Stimulated activated CD4-positive, alpha-beta T cell treated with anti-CD3 and anti-CD28 coated beads, TNF-alpha, amount 100 ng/mL, for 48 hours (primary cell): ENCODE data around the gene ABHD17C.
"Not testable (repeated sequence)": the region's sequence is repeated elsewhere in the genome, so short reads cannot be mapped to it uniquely, and the experiment has no call there.

Experiments
- DNase-seq, 3 donors: peaks; one replicate each; pipeline ENCODE4 v3.0.0-alpha.2; 2020; ENCODE audit warnings: low read depth in 3 of 3

The ABHD17C gene

DNA sequence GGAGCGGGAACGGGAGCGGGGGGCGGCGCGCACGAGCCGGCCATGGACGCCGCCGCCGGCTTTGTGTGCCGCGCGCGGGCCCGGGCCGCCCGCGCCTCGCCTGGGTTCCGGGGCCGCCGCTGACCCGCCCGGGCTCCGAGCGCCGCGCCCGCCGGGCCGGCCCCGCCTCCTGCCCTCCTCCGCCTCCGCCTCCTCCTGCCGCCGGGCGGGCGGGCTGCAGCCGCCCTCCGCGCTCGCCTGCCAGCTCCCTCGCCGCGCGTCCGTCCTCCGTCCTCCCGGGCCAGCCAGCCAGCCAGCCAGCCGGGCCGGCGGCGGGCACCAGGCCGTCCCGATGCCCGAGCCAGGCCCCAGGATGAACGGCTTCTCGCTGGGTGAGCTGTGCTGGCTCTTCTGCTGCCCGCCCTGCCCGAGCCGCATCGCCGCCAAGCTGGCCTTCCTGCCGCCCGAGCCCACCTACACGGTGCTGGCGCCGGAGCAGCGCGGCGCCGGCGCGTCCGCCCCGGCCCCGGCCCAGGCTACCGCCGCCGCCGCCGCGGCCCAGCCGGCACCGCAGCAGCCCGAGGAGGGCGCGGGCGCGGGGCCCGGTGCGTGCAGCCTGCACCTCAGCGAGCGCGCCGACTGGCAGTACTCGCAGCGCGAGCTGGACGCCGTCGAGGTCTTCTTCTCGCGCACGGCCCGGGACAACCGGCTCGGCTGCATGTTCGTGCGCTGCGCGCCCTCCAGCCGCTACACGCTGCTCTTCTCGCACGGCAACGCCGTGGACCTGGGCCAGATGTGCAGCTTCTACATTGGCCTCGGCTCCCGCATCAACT lies at the start of gene ABHD17C:
TSS of gene ABHD17C (plus strand) at position 212 of the 812 bp plus-strand sequence. CDS start at position 332, 120 bp downstream.
- DNase-seq = peak in 1 of 3 donors; percentile 27

DNA sequence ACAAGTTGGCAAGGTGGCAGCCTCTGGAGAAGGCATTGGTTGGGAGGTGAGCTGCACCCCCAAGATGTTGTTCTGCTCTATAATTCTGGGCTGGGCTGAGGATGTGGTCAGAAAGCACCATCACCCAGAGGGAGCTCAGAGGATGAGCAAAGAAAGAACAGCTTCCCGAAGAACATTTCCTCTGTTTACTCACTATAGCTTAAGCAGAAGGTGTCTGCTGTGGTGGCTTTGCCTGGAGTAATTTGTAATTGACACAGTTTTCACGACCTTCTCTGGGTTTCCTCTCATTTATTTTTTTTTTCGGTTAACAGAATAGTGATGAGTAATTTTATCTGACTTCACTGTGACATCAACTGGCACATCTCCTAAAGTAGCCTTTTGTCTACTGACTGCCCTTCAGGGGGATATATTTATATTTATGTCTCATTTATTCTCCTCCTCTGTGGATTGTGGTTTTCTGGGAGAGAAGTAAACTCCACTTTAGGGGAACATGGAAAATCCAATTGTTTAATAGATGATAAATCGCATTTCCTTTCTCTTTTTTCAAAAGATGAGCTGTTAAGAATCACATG lies 49.5 kb upstream of the ABHD17C start:
- no peak for DNase-seq

DNA sequence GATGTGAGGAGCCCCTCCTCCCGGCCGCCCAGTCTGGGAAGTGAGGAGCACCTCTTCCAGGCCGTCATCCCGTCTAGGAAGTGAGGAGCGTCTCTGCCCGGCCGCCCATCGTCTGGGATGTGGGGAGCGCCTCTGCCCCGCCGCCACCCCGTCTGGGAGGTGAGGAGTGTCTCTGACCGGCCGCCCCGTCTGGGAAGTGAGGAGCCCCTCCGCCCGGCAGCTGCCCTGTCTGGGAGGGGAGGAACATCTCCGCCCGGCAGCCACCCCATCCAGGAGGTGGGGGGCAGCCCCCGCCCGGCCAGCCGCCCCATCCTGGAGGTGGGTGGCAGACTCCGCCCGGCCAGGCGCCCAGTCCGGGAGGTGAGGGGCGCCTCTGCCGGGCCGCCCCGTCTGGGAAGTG lies 47.7 kb upstream of the ABHD17C start:
- DNase-seq = not testable (repeated sequence)

DNA sequence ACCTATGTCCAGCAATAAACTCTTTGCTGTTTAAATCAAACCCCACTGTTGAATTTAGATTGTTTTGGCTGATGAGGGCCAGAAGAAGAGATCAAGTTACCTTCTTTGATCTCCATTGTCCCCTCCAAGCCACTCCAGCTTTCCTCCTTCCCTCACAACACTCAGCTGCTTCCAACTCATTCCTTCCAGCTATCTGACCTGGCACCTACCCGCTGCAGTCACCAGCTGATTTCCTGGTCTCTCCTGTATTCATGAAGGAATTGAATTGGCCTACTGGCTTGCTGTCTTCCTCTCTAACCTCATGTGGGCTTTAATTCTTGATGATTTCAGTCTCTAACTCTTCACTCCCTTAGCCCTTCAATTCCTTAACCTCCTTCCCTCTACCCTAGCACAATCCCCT lies 40.8 kb upstream of the ABHD17C start:
- no peak for DNase-seq

DNA sequence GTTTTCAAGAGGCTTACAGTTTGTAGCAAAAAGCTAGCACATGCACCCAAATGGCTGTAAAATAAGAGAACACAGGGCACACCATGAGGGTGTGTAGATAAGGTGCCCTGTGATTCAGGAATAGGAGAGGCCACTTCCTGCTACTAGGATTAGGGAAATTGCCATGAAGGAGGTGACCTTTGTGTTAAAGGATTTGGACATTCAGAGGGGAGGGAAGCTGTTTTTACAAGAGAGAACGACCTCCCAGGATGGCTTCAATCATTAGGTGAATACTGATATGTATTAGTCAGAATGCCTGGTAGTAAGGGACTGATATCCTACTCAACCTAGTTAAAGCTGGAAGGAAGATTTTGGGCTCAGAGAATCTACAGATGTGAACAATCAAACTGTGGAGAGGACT lies 35.7 kb upstream of the ABHD17C start:
- no peak for DNase-seq

DNA sequence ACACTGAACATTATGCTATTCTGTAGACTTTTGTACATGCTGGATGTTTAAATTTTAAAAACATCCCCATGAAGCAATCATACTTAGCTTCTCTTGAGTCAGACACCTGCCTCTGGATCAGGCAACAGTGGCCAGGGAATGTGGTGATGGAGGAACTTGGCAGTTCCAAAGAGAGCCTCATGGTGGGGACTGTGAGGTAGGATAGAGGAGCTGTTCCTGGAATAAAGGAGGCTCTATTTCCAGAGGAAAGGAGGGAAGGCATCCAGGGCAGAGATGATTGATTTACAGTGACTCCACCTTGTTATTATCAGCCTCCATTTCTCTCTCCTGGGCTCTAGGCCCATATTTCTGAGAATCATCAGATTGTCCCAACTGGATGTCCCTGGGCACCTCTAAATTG lies 35.0 kb upstream of the ABHD17C start:
- DNase-seq = no peak

DNA sequence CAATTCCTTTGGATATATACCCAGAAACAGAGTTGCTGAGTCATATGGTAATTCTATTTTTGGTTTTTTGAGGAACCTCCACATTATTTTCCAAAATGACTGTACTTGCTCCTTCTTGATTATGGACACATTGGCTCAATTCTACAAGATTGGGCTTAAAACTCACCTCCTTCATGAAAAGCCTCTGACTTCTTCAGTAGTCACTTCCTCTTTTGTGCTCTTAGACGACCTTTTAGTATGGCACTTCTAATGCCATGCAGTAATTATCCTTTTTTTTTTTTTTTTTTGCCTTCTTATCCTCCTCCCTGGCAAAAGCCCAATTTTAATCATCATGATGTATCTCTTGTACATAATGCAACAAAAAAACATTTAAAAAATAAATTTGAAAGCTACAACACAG lies 33.0 kb upstream of the ABHD17C start:
- no peak for DNase-seq

DNA sequence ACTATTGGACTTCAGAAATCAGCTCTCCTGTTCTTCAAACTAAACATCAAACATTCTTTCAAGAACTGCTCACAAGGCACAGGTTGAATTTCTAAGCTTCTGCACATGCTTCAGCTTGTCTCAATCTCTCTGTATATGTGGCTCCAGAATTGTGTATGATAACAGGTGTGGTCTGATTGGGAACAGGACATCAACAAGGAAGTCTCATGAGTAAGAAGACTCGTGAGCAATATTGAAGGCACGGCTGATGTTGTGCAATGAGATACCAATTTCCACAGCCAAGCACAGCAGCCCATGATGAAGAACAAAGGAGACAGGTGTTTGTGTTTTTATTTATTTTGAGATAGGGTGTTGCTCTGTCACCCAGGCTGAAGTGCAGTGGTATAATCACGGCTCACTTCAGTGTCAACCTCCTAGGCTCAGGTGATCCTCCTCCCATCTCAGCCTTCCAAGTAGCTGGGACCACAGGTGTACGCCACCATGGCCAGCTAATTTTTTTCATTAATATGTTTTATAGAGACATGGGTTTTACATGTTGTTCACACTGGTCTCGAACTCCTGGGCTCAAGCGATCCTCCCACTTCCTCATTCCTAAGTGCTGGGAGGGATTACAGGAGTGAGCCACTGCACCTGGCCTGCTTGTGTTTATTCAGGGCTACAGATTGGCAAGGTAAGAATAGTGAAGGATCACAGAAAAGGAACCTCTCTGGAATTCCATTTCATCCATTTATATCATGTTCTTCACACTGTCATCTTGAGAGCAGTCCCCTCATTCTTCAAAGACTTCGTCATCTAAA lies 32.2 kb upstream of the ABHD17C start:
- no peak for DNase-seq

DNA sequence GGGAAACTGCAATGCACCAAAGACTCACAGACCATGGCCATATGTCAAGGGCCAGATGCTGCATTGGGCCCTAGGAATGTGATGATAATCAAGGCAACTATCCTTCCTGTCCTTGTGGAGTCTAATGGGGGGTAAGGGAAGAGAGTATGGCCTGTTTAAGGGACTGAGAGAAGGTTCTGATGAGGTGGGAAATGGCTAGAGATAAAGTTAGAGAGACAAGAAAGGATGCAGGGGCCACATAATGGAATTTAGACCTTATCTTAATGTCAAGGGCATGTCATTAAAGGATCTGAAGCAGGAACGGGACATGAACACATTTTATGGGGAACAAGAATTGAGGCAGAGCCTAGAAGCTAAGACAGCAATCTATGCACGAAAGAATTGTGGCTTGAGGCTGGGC lies 30.0 kb upstream of the ABHD17C start:
- DNase-seq = no peak

DNA sequence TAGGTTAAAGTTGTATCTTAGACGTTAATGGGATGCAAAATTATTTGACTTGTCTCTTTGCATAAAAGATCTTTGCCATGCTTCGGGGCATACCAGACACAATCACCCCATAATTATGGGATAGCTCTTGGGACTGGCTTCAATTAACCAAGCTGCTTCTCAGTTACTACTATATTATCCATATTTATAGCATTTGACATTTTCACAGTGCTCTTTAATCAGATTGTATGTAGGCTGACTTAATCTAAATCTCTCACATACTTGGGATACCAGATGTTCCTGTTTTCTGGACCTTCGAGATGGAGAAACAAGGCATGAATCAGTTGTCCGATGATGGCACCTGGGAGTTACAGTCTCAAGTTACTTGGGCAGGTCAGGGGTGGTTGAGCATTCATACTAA lies 27.2 kb upstream of the ABHD17C start:
- no peak for DNase-seq

DNA sequence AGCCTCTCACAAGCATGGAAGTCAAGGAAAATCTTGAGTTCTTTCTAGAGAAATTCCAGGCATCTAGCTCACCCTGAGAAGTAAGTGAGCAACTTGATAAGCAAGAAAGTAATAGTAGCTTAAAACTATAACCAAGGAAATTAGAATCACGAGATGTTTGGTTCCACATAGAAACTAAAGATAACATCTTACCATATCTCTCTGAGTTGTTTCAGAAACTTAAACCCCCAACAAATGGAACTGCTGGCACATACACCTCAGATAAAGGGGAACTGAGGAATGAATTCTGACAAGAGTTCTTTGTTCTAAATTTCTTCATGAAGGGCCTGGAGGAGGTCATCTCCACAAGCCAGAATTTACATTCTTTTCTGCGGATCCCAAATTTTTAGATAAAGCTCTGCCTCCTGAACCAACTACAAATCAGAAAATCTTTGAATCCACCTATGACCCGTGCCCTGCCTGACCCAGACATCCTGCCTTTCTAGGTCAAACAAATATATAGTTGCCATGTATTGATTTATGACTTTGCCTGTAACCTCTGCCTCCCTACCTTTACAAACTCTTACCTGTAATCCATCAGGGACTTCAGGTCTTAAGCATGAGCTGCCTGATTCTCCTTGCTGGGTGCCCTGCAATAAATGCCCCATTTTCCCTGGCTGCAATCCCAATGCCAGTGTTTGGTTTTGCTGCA lies 26.4 kb upstream of the ABHD17C start:
- DNase-seq = no peak

DNA sequence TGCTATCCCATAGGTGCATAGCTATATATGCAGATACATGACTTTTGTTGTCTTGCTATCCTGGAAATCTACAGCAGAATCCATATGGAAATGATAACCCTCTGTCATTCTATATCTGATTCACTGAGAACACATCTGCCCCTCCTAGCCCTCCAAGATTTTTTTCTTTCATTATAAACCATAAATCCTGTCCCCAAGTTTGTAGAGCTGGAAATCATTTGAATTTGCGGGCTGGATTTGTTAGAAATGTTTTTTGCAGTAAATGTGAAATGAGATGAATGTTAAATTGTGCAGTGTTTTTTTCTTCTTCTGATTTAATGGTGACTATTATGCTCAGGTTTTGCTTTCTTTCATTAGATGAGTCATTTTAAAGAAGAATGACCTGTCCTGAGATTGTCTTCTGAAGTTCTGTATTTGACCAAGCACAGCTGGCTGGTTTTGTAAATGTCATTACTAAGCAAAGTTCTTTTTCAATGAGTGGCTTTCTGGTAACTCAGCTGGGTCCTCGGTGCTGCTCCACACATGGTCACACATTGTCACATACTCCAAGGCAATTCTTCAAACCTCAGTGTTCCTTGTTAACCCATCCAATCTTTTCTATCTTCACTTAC lies 25.3 kb upstream of the ABHD17C start:
- no peak for DNase-seq

DNA sequence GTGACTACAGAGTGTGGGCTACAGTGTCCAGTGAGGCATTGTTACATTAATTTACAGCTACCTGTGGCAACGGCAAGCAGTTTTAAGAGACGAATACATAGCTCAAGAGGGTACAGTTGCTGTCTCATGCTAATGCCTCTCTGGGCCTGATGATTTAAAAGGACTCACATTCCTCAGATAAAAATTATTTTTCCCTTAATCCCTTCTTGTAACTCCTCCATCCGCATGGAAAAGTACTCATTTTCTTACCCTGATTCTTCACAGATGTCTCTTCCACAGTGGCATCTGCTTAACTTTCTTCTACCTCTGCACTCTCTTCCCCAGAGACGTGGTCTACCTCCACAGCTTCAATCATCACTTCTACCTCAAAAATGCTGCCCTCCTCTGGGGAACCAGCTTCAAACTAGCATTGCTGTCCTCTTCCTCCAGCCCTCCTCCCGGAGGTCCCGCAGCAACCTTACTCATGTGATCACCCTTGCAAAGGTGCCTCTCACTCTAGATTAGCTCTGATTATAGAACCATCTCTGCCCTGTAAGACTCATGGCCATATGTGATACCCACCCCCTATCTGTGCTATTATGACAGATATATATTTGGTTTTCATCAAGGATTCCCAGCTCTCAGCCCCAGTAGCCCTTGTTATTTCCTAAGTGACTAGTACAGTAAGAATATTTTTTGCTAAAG lies 21.4 kb upstream of the ABHD17C start:
- DNase-seq = no peak

DNA sequence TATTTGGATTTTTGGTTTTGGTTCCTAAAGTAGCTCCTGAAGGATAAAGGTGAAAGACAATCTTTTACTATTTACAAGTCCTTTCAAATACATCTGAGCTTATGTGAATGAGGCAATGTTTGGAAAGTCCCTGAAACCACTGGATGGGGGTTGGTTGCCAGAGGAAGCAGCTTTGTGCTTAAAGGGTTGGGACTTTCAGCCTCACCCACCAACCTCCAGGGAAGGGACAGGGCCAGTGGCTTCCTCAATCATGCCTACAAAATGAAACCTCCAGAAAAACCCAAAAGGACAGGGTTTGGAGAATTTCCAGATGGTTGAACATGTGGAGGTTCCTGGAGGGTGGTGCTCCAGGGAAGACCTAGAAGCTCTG lies 20.9 kb upstream of the ABHD17C start:
- DNase-seq = no peak

DNA sequence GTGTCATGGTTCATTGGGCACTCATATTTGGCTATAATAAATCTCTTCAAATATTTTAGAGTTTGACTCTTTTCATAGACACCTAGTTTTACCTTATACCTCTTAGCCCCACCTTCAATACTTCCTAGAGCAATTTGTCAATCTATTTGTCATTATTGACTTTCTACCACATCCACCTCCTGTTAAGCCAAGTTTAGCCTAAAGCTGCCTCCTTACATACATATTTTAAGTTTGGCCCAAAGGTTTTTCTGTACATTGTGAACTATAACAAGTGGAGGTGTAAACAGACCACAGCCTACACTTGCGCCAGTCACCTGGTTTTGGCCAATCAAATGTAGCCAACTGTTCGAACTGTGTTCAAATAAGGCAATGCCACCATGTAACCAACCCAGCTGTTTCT lies 18.1 kb upstream of the ABHD17C start:
- no peak for DNase-seq

DNA sequence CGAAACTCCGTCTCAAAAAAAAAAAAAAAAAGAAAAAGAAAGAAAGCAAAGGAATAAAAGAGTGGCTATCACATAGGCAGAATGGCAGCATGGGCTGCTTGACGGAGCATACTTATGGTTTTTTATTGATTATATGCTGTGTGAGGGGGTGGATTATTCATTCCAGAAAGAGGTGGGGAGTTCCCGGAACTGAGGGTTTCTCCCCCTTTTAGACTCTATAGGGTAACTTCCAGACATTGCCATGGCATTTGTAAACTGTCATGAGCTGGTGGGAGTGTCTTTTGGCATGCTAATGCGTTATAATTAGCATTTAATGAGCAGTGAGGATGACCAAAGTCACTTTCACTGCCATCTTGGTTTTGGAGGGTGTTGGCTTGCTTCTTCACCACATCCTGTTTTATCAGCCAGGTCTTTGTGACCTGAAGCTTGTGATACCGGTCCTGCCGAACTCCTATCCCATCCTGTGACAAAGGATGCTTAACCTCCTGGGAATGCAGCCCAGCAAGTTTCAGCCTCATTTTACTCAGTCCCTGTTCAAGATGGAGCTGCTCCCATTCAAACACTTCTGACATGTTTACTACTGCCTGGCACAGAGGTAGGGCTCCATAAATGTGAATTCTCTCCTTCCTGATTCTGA lies 15.8 kb upstream of the ABHD17C start:
- DNase-seq = no peak

DNA sequence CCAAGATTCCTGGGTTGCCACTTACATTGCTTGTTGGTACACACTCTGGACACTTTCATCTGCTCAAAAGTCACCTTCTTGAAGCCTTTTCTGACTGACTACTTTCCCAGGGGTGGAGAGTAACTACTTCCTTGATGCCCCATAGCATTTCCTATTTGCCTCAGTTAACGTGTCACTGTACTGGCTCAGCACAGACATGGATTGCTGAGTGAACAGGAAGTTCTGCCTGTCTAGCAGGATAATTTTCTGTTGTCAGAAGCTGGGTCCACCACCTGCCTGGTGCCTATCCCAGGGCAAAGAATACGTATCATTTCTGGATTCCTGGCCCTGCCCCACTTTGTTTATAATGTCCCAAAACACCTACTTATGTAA lies 15.3 kb upstream of the ABHD17C start:
- no peak for DNase-seq

DNA sequence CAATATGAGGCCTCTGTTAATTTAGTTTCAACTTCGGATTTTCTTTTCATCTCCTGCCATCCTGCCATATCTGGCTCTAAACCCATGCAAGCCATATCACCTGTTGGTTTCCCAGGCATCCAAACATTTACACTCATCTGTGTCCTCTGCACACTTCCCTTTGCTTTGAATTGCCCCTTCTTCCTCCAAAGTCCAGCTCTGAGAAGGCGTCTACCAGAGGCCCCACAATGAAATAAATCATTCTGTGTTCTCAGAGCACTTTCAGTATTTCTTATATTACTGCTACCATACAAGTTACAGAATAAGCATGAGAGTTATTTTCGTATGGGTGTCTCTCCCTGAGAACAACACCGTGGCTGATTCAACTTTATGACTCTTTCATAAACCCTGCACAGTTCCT lies 12.9 kb upstream of the ABHD17C start:
- no peak for DNase-seq

DNA sequence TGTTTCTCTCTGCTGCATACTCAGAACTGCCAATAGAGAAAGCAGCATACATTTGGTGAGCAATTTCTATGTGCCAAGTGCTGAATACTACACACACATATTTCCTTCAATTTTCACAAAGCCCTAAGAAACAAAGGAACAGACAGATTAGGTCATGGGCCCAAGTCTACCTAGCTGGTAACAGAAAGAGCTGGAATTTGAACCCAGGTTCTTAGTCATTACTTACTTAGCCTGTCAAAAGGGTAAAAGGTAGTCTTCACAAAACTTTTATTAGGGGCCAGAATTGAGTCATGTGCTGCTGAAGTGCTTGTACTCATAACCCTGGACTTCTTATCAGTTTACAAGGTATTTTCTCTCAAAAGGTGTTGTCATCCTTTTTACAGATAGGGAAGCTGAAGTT lies 10.4 kb upstream of the ABHD17C start:
- no peak for DNase-seq

DNA sequence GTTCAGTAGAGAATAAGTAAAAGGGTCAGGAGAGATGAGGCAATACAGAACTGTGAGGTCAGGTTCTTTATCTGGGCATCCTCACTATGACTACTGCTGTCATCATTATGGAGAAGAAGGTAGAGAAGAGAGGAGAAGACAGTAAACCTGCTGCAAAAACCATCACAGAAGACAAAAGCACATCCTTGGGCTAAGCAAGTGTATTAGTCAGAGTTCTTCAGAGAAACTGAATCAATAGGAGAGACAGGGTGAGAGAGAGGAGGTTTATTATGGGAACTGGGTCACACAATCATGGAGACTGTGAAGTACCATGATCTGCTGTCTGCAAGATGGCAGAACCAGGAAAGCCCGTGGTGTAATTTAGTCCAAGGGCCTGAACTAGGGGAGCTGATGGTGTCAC lies 9.5 kb upstream of the ABHD17C start:
- DNase-seq = no peak

DNA sequence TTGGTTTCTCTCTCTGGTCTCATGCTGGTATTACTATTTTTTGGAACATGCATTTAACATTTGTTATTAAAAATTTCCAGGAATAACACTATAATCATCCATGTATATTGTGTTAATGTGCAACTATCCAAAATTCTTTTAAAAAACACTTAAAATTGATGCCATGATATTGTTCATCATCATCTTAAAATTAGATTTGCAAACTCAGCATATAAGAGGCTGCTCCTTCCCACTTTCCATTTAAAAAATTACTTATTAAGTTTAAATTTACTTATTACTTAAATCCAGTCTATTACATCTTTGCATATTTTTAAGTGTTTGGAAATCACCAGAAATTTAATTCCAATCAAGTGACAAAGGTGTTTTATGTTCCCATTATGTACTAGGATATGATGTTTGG lies 5.8 kb upstream of the ABHD17C start:
- no peak for DNase-seq
